Bronchial smooth muscle cell (primary cell): ENCODE measurements around the gene SERPINB4. TPM values are rescaled to one million over a fixed set of nuclear protein-coding genes. Genes with fewer than 3 reads are reported as not detected.

ENCODE experiments used
- total RNA-seq: library from RNA; depleted of rRNA; stranded (reverse); fragments of >200 nt; gene quantifications from 2 replicates; pipeline ENCODE4 v1.2.1, GENCODE V29; 2014

Gene SERPINB4
- not detected in 2 replicates for total RNA-seq

GRCh38 chr18:63644142-63644541 is at the start of gene SERPINB4:
TSS of gene SERPINB4 (minus strand) at chr18:63644256. CDS start at chr18:63643577, 679 bp downstream.

GRCh38 chr18:63661750-63662149 is 17.7 kb upstream of the SERPINB4 start, which contains the start of gene SERPINB3:
TSS of gene SERPINB3 (minus strand) at chr18:63661893. CDS start at chr18:63661216, 677 bp downstream.

Other genes with a start within 250 kb of the SERPINB4 start
- 29.9 and 41.8 TPM in 2 replicates for gene VPS4B, start 221.8 kb downstream of the SERPINB4 start, total RNA-seq
- 0.16 and 0.34 TPM in 2 replicates for gene SERPINB5, start 167.3 kb downstream of the SERPINB4 start, total RNA-seq
- not detected in 2 replicates for gene SERPINB12, start 101.9 kb downstream of the SERPINB4 start, total RNA-seq
- 0.16 TPM in 1 of 2 replicates, not detected in the other for gene SERPINB13, start 56.9 kb downstream of the SERPINB4 start, total RNA-seq
- gene SERPINB3, start 17.6 kb upstream of the SERPINB4 start, total RNA-seq, result 0.09 TPM in 1 of 2 replicates, not detected in the other
- not detected in 2 replicates for gene SERPINB11, start 58.7 kb upstream of the SERPINB4 start, total RNA-seq
- gene SERPINB7, start 131.2 kb upstream of the SERPINB4 start, total RNA-seq, result 0.79 TPM in 1 of 2 replicates, not detected in the other
- gene SERPINB2, start 243.4 kb upstream of the SERPINB4 start, total RNA-seq, result 1.4 TPM in 1 of 2 replicates, not detected in the other